ENCODE measurements around the gene NFATC2.
"Not testable (repeated sequence)": the region's sequence is repeated elsewhere in the genome, so short reads cannot be mapped to it uniquely, and the experiment has no call there.

Gene NFATC2

GRCh38 chr20:51574248-51575033, 31.9 kb upstream of the NFATC2 start:
- no peak for TF ChIP-seq ZNF274 (IDR thresholded peaks at IDR 0.05; ENCODE audit: low read depth, low read length)
- no peak overlapping the region for H3K4me3 ChIP-seq (ENCODE audit: low read length)

GRCh38 chr20:51573576-51574243, 31.2 kb upstream of the NFATC2 start:
- no peak for TF ChIP-seq ZNF274 (IDR thresholded peaks at IDR 0.05; ENCODE audit: low read depth, low read length)
- no peak overlapping the region for H3K4me3 ChIP-seq (ENCODE audit: low read length)

GRCh38 chr20:51571460-51571794, 28.9 kb upstream of the NFATC2 start:
- no peak for TF ChIP-seq ZNF274 (IDR thresholded peaks at IDR 0.05; ENCODE audit: low read depth, low read length)
- H3K4me3 ChIP-seq (ENCODE audit: low read length) = no peak overlapping the region

GRCh38 chr20:51570739-51571459, 28.4 kb upstream of the NFATC2 start:
- no peak for TF ChIP-seq ZNF274 (IDR thresholded peaks at IDR 0.05; ENCODE audit: low read depth, low read length)
- no peak overlapping the region for H3K4me3 ChIP-seq (ENCODE audit: low read length)

- no peak overlapping the region for H3K4me3 ChIP-seq (ENCODE audit: low read length)
- TF ChIP-seq ZNF274 (IDR thresholded peaks at IDR 0.05; ENCODE audit: low read depth, low read length) = no peak
Measured at GRCh38 chr20:51569815-51570738, 27.6 kb upstream of the NFATC2 start.

- not testable (repeated sequence) for H3K4me3 ChIP-seq (ENCODE audit: low read length)
Measured at GRCh38 chr20:51568533-51568932, 26.0 kb upstream of the NFATC2 start.

GRCh38 chr20:51567622-51568021, 25.1 kb upstream of the NFATC2 start:
- no peak overlapping the region for H3K4me3 ChIP-seq (ENCODE audit: low read length)

GRCh38 chr20:51566594-51566993, 24.1 kb upstream of the NFATC2 start:
- TF ChIP-seq ZNF274 (IDR thresholded peaks at IDR 0.05; ENCODE audit: low read depth, low read length) = no peak
- no peak overlapping the region for H3K4me3 ChIP-seq (ENCODE audit: low read length)

More at GRCh38 chr20:51567622-51568021, 25.1 kb upstream of the NFATC2 start:
- TF ChIP-seq ZNF274 (IDR thresholded peaks at IDR 0.05; ENCODE audit: low read depth, low read length) = no peak

GRCh38 chr20:51565298-51566144, 23.0 kb upstream of the NFATC2 start:
- no peak overlapping the region for H3K4me3 ChIP-seq (ENCODE audit: low read length)
- TF ChIP-seq ZNF274 (IDR thresholded peaks at IDR 0.05; ENCODE audit: low read depth, low read length) = no peak

GRCh38 chr20:51563486-51564332, 21.2 kb upstream of the NFATC2 start:
- TF ChIP-seq ZNF274 (IDR thresholded peaks at IDR 0.05; ENCODE audit: low read depth, low read length) = no peak
- H3K4me3 ChIP-seq (ENCODE audit: low read length) = no peak overlapping the region

- no peak for TF ChIP-seq ZNF274 (IDR thresholded peaks at IDR 0.05; ENCODE audit: low read depth, low read length)
- no peak overlapping the region for H3K4me3 ChIP-seq (ENCODE audit: low read length)
Measured at GRCh38 chr20:51563174-51563485, 20.6 kb upstream of the NFATC2 start.

All from GM08714 (cell line).